HG03280 (cell line): ENCODE measurements around the gene OBI1.
A peak's percentile ranks its signal among the peaks of the same experiment; 100 is the strongest.
"Not testable (repeated sequence)": the region's sequence is repeated elsewhere in the genome, so short reads cannot be mapped to it uniquely, and the experiment has no call there.

Source experiments
- ATAC-seq: cut with Tn5 transposase; IDR thresholded peaks from one replicate; pipeline ENCODE4 v1.9.1; 2021; ENCODE audit warnings: mild to moderate bottlenecking, moderate library complexity; ENCODE audit not compliant: unreplicated experiment

OBI1 gene

DNA sequence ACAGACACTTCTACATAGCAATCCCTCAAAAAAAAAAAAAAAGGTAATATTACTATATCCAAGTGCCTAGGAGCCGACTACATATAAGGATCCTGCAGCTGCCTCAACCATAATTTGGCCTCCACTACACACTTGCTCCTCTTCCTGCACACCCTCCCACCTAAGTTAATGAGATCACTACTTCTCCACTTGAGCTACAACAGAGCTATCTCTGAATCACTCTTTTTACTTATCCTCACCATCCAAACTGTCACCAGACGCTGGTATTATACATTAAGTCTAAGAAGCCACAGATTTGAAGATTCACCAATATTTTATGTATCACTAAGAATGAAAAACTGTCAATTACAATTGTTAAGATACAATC lies 8.3 kb downstream of the OBI1 start:
- no peak for ATAC-seq

DNA sequence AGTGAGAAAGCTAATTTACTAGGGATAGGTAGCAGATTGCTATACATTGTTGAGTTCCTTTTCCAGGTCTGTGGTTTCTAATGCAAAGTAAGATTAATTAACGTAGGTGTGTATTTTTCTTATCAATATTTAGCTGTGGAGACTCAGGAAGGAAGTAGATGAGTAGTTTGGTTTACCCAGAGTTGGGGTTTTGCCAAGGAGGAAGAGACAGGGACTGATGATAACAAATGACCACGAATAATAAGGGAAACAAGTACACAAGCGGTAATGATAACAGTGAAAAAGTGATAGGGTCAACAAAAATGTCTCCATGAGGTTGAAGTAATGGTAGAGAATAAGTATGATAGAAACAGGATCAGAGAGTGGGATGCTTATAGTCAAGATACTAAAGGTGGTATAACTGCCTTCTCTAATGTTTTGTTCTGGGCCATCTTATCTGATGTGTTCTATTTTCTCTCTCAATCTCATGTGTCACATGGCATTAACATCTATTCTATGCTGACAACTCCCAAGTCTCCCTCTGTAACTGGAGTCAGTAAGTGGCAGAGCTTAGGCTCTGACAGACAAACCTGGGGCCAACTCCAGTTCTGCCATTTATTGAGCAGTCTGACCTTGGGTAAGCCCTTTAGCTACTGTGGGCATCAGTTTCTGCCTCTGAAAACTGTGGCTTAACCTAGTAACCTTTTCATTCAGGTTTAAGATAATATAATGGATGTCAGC lies 8.8 kb downstream of the OBI1 start:
- ATAC-seq, result no peak

DNA sequence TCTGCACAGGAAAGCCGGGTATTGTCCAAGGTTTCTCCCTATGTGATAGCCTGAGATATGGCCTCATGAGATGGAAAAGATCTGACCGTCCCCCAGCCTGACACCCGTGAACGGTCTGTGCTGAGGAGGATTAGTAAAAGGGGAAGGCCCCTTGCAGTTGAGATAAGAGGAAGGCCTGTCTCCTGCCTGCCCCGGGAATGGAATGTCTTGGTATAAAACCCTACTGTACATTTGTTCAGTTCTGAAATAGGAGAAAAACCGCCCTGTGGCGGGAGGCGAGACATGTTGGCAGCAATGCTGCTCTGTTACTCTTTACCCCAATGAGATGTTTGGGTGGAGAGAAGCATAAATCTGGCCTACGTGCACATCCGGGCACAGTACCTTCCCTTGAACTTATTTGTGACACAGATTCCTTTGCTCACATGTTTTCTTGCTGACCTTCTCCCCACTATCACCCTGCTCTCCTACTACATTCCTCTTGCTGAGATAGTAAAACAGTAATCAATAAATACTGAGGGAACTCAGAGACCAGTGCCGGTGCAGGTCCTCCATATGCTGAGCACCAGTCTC lies 11.8 kb downstream of the OBI1 start:
- not testable (repeated sequence) for ATAC-seq

DNA sequence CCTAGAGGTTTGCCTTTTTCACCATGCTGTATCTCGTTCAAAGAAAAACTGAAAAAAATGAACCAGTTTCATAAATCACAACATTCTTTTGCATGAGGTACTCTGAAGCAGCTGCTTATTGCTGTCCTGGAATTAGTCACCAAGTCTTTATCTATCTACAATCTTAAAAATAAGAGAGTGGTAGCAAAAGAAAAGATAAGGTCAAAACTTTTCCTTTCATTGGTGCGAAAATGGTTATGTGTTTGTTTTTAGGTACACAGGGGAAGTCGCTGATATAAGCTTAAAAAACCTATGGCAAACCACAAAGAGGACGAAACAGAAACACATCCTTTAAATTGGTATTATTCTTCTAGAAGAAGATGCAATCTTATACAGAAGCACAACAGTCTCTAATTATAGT lies 20.7 kb downstream of the OBI1 start:
- ATAC-seq, result peak; percentile 64

DNA sequence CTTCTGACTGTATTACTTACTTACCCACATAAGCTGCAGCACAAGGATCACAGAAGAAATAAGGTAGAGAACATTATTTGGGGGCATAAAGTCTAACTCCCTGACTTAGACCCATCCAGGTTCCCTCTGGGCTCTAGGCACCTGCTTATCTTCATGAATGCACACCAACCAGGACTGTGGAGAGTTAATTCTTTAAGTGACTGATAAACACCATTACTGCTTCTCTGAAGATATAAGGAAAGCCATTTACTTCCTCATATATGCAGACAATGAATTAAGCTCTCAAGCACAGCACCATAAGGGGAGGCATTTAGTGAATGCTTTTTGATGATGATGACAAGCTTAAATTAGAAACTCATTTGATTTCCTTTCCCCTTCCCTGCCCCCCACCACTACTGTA lies 22.5 kb downstream of the OBI1 start:
- no peak for ATAC-seq

DNA sequence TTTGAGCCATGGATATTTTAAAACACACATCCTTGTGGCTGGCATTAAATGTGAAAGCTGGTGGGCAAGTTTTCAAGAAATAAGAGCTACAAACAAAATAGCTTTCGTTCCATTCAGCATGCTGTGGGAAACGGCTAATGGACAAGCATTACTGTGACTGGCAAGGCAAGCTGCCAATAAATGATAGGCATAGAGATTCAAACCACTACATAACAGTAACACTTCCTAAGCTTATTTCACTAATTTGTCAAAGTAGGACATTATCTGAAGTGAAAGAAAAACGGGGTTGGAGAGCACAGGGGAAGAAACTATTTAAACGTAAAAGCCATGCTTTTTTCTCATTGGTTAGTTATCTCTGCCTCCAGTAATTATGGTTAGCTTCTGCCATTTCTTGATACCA lies 26.0 kb downstream of the OBI1 start:
- ATAC-seq, result no peak

DNA sequence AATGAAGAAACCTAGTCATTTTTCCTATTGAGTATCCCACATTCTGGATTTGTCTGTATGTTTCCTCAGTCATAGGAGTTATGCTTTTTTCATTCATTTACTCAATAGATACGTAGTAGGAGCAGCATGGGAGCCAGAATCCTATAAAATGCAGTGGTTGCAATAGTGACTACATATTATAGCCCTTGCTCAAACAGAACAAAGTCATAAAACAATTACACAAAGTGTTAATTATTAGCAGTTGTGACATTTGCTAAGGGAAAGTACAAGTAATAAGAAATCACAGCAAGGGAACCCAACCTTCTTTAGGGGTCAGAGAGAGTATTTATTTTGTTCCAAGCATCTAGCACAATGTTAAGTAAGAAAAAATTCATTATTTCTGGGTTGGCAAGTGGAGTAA lies 27.9 kb downstream of the OBI1 start:
- no peak for ATAC-seq

DNA sequence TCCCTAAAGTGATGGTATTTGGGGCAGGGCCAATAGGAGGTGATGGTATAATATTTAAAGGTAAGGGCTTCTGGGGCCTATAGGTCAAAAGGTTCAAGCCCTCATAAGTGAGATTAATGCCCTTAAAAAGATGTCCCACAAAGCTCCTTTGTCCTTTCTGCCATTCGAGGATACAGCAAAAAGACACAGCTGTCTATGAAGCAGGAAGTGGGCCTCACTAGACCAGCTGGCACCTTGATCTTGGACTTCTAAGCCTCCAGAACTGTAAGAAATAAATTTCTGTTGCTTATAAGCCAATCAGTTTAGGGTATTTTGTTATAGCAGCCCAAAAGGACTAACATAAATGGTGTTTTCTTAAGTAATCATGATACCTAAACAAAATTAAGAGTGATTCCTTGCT lies 28.4 kb downstream of the OBI1 start:
- ATAC-seq, result no peak

DNA sequence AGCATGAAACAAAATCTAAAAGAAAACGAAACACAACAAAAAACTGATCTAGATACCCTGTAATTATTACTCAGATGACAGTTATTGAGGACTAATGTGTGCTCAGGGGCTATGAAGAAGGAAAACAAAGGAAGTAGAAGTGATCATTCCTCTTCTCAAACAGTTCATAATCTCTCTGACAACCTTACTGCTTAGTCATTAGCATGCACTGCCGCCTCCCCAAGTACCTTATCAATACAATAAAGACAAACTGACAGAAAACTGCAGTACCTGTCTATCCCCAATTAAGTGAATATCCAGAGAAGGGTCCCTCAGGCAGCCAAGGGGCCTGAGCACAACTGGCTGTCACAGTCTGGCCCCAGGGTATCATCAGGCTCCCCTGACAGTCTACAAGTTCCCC lies 33.6 kb downstream of the OBI1 start:
- ATAC-seq, result no peak

DNA sequence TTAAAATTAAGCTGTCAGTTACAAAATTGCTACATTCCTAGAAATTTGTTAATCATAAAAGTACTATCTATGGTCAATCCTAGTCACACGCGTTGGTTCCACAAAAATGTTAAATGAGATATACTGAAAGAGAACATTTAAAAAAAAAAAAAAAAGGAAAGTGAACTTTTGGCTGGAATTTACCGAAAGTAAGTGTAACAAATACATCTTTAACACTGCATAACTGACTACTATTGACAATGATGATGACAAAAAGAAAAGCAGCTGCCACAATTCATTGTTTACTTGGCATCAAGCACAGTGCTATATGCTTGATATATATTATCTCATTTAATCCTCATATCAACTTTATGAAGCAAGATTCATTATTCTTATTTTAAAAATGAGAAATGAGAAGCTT lies 35.8 kb downstream of the OBI1 start:
- no peak for ATAC-seq

DNA sequence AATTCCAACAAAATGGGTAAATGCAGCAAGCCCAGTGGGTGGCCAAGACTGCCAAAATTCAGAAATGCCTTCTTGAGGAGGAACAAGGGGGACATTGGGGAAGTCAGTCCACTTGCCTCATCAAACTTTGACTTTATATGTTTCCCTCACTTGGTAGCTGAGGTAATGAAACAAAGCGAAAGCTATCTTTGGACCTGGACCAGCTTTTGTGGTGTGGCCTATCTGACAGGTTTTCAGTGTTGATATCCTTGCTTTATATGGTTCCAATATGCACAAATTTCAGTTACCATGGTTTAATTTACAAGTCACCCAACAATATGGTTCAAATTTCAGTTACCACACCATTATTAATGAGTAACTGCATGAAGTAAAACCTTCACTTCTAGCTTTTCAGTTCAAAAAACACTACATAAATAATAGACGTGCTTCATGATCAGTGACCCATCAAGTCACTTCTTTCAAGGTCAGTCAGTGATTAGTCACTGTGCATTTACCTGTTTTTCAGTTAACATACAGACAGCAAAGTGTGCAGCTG lies 38.0 kb downstream of the OBI1 start:
- ATAC-seq, result no peak

DNA sequence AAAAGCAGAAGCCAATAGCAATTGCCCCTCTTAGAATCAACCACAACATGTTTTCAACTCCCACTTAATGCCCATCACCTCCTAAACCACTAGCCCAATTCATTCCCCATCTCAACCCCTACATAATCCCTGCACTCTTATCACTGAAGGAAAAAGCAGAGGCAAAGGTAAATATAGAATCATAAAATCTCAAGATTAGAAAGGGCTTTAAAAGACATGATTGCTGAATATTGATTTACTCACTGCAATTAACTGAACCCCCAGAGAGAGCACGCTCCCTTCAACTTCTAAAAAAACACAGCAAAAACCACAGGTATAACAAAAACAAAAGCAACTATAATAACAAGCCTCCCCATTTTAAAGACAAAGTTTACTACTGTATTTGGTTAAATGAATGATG lies 40.5 kb downstream of the OBI1 start:
- ATAC-seq, result no peak

DNA sequence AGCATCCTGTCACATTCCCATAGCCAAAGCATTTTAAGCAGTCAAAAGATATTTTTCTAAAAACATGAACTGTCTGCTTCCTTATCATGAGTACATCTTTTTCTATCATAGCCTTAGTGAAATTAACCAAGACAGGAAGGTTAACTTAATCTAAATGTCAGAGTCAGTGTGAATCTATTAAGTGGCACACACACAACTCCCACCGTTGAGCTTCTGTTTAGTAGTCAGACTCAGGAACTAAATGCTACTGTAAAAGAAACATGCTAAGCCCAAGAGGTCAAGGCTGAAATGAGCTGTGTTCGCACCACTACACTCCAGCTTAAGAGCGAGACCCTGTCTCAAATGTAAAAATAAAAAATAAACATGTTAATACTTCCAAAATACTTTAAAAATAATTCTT lies 47.9 kb downstream of the OBI1 start:
- ATAC-seq, result no peak

DNA sequence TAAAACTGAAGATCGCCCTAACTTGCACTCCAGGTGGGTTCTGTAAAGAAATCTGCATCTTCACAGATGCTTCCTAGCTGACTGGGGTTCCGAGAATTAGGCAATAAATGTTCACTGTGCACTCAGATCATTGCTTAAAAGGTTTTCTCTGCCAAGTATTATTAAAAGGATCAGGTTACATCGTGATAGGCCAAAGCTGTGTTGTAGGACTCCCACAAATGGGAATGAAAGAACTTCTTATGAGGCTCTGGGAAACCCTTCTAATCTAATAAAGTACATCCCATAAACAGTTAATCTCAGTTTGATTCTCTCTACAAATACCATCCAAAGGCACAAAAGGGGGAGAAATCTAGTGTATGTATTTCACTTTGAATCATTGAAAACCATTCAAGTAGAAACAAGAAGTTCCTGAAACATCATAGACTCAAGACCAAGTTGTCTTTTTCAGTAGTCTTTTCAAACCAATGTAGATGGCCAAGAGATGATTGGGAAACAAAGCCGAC lies 48.5 kb downstream of the OBI1 start:
- ATAC-seq, result no peak

DNA sequence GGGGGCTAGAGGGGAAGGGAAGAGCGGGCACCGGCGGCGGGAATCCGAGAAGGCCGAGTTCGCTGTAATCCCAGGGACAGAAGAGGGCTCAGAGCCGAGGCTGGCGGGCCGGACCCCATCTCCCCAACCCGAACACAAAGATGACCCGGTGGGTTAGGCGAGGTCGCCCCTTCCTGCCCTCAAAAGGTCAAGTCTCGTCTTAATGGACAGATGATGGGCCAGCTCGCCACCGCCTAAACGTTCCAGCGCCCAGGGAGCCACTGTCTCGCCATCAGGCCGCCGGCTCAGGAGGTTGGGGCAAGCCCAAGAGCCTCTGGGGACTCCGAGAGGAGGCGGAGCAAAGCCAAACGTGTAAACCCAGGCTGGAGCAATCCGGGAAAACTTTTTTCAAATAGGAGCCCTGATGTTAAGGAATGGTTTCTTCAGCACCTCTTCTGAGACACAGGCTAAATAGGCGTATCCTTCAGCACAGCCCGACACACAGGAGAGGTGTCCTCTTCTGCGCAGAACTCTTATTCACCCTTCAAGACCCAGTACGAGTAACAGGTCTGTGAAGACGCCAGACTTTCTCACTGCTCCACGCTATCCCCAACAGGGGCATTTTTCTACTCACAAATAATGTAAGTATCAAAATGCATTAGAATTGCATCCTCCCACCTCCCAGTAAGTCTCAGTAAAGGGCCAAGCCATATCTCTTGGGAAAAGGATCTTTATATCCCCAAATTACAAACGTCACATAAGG lies 49.3 kb downstream of the OBI1 start:
- no peak for ATAC-seq

DNA sequence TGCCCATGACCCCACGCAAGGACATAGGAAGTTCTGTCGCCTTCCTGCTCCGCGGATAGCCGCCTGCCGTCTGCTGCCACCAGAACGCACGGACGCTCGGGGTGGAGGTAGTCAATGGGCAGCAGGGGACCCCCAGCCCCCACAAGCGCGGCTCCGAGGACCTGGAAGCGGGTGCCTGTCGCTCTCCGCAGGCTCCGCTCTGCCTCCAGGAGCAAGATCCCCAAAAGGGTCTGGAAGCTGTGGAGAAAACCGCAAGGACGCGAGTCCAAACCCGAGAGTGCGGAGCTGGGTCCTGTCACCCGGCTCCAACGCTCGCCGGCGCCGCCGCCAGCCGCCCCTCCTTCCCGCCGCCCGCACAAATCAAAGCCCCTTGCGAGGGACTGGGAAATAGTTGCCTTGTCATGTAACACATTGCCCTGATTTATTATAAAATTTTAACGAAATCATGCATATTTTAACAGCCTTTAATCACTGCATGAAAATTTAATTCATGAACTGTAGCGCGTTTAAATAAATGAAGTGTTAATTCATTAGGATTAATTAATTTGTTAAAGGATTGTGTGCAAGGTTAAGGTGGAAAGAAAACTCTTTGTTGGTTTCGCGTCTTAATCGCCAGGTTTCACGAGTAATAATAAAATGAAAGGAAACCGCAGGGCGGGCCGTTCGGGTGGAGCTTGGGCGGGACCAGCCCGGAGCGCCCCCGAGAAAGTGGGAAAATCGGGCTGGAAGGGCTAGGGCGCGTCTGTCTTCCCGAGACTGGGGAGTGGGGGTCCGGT lies 50.1 kb downstream of the OBI1 start:
- no peak for ATAC-seq

DNA sequence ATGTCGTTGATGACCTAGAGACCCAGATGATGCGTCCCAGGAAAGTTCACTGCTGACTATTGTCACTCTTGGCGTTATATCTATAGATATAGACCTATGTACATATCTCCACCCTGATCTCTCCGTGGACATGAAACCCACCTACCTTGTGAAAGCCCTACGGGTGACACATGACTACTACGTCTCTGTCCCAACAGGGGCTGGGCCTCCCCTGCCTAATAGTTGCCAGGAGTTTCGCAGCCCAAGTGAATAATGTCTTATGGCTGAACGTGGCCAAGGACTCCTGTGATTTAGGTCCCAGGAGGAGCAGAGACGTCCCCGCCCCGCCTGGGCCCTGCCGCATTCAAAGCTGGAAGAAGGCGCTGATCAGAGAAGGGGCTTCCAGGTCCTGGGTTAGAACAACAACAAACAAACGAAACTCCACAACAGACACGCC lies 50.7 kb downstream of the OBI1 start:
- no peak for ATAC-seq

DNA sequence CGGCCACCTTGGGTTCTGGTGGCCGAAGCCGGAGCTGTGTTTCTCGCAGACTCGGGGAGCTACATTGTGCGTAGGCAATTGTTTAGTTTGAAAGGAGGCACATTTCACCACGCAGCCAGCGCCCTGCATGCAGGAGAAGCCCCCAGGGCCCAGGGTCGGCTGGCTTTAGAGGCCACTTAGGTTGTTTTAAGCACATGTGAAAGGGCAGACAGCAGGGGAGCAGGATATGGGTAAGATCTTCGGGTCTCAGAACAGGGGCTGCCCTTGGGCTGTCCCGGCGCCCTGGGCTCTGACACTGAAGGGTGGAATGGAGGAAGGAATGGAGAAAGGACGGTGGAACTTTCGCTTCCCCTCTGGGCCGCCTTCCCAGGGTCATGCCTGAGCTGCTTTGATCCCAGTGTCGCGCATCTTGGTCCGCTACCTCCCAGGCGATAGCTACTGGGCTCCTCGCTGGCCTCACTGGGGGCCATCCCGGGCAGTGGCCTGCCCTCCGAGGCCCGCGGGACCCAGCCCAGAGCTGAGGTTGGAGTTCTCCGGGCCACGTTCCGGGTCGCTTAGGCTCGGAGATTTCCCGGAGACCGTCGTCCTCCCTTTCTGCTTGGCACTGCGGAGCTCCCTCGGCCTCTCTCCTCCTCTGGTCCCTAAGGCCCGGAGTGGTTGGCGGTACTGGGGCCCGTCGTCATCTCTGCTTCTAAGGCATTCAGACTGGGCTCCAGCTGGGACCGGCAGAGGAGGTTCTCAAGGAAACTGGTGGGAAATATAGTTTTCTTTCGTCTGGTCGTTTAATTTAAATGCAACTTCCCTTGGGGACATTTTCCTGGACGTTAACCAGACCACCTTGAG lies 51.3 kb downstream of the OBI1 start:
- no peak for ATAC-seq

DNA sequence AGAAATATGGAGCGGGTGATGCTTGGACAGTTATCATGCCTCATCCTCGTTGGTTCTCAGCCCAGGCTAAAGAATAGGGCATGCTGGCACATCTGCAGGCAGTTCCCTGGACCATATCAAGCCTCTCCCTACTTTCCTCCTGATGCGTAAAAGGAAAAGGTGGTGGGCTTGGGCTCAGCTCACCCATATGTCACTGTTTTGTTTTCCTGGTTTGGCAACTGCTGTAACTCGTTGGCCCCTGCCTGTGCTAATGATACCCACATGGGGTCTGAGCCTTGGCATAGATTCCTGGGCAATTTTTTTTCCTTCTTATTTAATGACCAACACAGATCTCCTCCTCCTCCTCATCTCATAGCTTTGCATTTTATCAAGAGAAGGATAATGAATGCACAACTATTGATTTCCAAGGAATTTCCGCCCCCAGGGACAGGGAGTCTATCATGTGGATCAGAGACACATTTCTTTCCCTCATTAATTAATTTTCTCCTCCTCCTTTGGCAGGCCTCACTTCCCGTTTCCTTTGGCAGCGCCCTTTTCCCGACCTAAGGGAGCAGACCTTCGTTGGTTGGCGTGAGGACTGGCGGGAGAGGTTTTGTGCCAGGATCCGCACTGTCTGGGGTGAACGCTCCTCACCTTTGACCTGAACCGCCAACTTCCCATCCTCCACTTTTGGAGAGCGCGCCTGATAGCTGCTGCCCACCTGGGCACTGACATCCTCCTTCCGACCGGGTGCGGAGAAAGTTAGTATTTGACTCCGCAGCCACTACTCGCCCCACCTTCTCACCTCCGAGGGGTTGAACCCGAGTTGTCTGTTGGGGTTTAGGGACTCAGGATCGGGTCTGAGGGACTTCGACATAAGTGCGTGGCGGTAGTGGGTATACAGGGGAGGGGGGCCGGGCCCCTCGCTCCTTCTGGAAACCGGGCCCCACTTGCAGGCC lies 52.2 kb downstream of the OBI1 start:
- ATAC-seq, result no peak
